ENCODE data around the gene ACTR3. TPM values are rescaled to one million over a fixed set of nuclear protein-coding genes. Genes with fewer than 3 reads are reported as not detected.

Gene ACTR3
- total RNA-seq, 1 donor from 2014 or later: 252 TPM

DNA sequence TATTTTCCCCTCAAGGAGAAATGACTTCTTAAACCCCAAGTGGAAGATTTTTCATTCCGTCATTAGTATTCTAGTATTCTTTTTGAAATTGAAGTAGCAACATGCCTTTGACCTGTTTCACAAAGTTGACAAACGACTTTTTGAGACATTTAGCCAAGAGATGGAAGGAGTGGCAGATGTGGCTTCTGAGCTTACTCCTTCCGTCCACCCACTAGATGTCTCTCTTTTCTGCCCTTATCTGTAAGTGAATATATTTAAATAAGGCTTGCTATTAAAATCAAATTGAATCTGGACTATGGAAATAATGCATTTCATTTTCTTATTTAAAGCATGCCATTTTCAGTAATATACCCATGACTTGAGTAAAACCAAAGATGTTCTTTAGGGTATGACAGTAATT is 74.1 kb downstream of the ACTR3 start:
- DNase-seq (ENCODE audit: extremely low read depth, low read depth, low spot score): no peak

DNA sequence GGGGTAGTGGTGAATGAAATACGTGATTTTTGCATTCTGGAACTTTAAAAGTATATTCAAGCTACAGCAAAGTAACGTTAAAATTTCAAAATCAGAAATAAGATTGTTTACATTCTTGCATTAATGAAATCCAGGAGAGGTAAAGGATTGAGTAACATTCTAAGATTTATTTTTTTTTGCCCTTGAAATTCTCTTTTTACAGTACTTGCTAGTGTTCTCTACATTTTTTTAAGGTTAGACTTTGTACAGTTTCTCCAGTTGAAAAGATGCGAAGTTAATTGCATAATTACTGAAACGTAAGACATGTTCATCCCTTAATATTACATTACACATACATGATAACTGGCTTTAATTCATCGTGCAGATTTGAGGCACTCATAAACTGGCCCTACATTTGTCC is 74.5 kb downstream of the ACTR3 start:
- no peak for DNase-seq (ENCODE audit: extremely low read depth, low read depth, low spot score)

DNA sequence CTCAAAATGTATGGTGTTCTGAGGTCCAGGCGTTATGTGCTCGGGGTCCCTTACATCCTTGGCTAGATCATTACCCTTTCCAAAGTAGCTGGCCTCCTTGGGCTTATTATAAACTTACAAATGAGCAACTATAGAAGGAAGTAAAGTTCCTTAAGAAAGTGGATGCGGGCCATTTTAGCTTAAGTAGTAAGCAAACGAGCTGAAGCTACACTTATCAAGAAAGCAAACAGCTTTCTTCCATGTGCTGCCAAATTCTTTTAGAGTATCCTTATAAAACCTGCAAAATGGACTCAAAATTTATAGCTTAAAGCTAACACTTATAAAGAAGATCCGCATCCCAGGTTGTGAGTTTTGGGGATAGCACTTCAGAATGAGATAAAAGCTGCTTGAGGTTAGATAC is 75.3 kb downstream of the ACTR3 start:
- DNase-seq (ENCODE audit: extremely low read depth, low read depth, low spot score): no peak

DNA sequence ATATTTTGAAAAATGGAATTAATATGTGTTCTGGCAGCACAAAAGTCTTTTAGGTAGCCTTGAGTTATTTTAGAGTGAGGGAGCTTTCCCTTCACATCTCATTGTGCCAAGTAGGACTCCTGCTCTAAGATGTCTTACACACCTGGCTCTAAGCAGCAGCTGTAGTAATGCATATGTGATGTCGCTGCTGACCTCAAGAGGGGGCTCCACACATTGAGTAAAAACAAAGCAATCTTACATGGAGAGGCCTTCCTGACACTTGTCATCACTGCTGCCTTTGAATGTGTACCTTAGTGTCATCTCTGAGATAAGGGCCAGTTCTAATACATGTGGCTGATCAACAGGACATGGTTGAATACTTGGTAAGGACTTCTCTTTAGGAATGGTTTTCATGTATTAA is 75.8 kb downstream of the ACTR3 start:
- peak; percentile 36 for DNase-seq (ENCODE audit: extremely low read depth, low read depth, low spot score)

DNA sequence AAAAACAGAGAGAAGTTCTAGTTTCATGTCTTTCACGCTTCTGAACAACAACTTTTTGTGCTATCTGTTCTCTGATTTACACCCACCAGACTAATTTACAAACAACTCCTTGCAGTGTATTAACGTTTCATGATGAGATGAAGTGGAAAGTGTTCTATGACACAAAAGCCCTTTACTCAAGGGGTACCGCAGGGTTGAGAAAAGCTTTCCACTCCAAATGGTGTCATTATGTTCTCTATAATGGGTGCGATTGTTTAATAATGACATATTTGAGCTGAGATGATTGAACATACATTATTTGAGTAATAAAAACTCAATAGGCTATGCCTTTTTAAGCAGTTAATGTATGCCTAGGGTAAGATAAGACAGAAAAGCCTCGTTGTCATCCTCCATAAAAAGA is 76.3 kb downstream of the ACTR3 start:
- DNase-seq (ENCODE audit: extremely low read depth, low read depth, low spot score): no peak

DNA sequence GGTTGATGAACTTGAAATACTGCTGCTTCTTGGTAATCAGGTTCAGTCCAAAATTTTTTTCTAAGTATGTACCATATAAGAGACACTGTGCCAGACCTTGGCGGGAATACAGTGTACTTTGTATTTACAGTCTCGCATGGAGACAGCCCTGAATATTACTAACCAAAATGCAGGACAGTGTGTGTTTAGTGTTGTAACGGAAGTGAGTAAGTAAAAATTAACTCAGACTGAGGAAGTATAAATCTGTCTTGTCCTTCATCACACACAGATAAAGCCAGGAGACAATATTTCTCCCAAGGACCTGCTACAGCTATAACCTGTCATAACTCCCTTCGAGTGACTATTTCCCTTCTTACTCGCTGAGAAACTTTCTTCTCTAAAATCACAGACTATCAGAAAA is 76.9 kb downstream of the ACTR3 start:
- DNase-seq (ENCODE audit: extremely low read depth, low read depth, low spot score): peak; percentile 65

DNA sequence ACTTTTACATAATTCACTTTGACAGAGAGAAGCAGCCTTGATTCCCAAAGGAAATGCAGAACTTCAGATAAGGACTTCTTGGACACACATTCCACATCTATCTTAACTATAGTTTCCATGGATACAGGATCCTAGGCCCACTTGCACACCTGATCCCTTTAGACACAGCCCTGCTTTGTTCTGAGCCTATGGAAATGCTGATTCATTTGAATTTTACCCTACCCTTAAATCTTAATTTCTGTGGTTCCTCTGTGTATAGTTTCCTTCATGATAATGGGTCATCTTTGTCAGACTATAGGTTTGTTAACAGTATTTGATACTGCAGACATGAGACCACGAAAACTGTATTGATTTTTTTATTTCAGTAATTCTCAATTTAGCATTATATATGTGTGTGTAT is 77.4 kb downstream of the ACTR3 start:
- DNase-seq (ENCODE audit: extremely low read depth, low read depth, low spot score): no peak

DNA sequence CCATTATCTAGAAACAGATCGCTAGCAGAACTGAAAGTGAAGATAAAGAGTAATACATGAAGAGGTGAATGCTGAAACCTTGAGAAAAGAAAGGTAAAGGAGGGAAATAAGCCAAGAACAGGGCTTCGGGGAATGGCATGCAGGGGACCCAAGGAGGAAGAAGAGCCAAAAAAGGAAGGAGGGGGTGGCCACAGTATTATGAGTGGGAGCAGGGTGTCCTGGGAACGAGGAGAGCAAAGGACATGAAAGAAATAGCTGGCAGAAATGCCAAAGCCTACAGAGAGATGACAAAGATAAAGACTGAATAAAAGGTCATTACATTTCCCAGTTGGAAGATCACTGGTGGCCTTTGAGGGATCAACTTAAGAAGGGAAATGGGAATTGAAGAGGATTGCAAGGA is 82.9 kb downstream of the ACTR3 start:
- no peak for DNase-seq (ENCODE audit: extremely low read depth, low read depth, low spot score)

DNA sequence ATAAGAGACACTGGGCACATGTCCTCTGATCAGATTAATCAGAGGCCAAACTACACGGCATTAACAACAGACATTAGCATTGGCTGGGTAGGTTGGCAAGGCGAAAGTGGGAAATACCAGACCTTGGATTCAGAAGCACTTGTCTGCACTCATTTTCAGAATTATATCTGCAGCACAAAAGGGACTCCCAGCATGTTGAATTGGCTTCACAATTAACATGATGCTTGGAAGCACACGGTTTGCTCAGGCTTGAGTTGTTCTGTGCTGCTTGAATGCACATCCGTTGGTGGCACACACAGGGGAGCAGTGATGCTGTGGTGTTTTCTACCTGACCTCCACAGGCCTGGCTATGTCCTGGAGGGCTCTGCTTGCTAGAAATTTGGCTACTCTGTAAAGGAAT is 83.9 kb downstream of the ACTR3 start:
- no peak for DNase-seq (ENCODE audit: extremely low read depth, low read depth, low spot score)

DNA sequence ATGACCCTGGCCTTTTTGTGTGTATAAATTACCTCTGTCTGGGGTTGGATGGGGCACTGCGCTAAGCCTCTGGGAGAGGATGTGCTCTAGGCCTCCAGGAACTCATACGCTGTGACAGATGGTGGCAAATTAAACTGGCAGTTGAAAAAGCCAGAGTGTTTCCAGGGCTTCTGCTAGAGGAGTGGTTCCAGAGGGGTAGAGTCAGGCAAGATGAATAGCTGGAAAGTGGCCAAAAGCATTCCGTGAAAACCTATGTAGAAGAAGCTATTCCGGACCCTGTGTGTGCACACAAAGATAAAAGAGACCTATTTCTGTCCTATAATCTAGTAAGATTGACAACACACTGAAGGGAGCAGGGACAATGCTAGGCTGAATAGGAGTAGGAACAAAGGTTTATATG is 84.8 kb downstream of the ACTR3 start:
- DNase-seq (ENCODE audit: extremely low read depth, low read depth, low spot score): no peak

DNA sequence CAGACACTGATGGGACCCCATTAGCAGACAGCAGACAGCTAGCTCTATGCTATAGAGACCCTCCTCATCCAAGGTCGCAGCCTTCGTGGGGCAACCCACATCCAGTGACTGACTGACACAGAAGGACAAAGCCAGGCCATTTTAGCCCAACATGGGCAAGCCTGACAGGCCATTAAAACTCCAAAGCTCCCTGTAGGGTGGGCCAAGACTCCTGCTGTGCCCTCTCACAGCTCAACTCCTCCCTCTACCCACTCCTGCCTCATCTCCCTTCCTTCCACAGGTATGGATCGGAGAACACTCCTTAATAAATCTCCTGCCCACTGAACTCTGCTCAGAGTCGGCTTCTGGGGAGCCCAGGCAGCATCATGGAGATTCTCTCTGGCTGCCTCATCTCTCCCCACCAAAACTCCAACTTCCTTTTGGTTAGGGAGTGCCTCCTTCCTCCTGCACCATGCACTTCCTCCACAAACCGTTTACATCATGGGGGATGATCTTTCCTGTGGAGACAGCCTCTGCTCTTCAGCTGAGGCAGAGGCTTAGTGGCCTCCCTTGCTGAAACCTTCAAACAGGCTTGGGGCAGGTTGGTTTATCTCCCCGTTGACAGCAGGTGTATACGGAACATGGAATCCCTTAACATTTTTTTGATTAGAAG is 86.5 kb downstream of the ACTR3 start:
- DNase-seq (ENCODE audit: extremely low read depth, low read depth, low spot score): no peak

DNA sequence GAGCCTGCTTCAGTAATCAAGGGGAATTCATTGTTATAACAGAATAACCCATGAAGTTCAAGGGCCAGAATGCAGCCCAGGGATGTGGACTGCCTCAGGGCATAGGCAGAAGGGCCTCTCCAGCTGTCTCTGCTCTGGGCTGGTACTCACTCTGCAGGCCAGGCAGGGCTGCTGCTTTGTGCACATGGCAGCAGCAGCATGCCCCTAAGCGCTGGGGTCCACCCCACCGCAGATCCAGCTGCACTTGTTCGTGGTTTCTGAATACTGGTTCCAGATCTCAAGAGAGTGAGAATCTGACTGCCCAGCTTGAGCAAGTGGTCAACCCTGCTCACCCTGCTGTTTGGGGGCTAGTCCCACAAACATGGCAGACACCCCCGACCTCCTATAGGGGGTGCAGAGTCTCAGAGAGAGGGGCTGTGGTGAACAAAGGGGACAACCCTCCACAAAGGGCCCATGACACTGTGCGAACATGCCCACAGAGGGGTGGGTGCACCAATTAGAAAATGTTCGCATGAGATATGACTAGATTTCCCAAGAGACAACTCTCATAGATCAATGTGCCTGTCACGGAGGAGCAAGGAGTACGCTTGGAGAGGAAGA is 87.3 kb downstream of the ACTR3 start:
- DNase-seq (ENCODE audit: extremely low read depth, low read depth, low spot score): no peak

DNA sequence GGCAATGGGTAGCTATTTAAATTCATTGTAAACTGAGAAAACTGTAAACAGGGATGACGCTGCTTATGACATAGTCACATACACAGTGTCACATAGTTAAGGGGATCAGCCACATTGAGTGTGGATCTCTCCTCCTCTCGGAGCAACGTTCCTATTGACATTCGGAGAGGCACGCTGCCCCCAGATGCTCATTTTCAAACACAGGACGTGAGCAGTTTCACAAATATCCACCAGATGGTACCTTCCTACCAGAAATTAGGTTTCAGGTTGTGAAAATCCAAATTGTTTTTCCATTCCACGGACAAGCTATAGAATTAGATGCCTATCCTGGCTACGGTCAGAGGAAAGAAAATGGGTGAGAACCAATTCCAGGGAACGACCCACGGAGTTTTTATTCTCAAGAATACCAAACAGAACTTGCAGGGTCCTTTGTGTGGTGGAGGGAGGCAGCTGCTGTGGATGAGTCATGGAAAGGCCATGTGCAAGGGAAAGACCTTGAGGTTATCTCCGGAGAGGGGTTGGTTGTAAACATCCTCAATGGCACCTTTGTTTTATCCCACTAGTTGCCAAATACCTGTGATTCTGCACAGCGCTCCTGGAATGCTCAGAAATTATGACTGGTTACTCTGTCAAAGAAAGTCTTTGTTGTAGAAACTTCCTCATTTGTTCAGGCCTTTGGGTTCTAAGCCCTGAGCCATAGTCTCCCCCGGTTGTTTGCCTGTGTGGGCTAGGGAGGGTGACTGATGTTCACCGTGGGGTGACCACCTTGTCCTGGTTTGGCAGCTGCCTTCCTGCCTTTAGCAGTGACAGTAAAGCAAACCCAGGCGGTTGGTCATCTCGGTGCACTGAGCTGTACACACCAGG is 88.0 kb downstream of the ACTR3 start:
- DNase-seq (ENCODE audit: extremely low read depth, low read depth, low spot score): peak; percentile 34

DNA sequence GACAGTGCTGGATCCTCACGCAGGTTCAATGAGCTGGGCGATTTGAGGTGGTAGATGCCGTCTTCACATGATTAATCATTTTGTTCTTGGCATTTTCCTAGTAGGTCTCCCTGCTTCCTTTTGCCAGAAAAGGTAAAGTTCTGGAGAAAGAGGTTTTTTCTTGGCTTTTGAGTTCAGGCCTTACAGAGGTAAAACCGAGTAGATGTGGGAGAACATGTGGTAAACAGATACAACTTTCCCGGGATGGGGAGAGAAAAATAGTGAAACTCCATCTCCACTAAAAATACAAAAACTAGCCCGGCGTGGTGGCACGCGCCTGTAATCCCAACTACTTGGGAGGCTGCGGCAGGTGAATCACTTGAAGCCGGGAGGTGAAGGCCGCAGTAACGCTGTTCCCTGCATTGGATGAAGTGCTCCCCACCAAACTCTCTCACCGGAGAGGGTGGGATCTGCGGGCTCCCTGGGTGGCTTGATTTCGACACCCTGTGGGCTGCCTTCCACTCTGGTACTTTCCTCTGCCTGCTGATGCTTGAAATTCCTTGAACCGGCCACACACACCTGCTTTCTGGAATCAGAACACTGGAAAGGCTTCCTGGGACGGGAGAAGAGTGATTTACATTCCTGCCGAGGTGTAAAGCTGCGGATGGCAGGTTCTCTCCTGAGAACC is 88.8 kb downstream of the ACTR3 start:
- DNase-seq (ENCODE audit: extremely low read depth, low read depth, low spot score): no peak

DNA sequence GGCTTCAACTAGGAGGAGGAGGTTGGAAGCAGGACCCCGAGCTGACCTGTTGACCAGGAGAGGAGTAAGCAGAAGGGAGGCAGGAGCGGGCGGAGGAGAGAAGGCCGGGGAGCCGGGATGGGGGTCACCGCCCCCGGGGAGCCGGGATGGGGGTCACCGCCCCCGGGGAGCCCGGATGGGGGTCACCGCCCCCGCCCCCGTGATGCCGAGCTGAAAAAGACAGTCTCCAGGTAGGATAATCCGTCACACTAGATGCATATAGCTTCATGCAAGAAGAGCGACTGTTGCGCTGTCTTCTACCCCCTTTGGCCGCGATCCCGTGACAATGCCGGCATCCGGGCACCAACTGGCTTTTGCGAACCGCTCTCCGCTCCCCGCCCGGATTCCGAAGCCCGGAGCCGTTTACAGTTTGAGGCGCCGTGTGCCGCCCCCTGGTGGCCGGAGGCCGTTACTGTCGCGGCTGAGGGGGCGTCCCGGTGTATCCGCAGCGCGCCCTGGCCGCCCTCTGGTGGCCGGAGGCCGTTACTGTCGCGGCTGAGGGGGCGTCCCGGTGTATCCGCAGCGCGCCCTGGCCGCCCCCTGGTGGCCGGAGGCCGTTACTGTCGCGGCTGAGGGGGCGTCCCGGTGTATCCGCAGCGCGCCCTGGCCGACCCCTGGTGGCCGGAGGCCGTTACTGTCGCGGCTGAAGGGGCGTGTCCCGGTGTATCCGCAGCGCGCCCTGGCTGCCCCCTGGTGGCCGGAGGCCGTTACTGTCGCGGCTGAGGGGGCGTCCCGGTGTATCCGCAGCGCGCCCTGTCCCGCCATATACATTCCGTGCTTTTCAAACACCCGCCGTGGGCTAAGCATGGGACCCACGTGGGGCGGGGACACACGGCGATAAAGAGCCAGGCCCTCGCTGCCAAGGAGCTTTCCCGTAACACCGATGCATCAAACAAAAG is 89.6 kb downstream of the ACTR3 start:
- no peak for DNase-seq (ENCODE audit: extremely low read depth, low read depth, low spot score)

DNA sequence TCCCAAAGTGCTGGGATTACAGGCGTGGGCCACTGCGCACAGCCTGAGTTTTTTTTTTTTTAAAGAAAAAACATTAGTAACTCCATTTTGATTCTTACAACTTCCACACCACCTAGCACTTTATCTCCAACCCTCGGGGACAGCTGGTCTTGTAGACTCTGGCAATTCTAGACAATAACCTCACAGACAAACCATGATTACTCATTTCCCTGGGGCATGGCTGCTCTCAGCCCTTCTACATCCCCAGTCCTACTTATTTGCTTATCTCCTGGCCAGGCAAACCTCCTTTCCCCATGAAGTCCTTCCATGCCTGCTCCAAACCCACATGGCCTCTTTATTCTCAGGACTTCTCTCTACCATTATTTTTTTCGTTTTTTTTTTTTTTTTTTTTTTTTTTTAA is 91.1 kb downstream of the ACTR3 start:
- no peak for DNase-seq (ENCODE audit: extremely low read depth, low read depth, low spot score)

DNA sequence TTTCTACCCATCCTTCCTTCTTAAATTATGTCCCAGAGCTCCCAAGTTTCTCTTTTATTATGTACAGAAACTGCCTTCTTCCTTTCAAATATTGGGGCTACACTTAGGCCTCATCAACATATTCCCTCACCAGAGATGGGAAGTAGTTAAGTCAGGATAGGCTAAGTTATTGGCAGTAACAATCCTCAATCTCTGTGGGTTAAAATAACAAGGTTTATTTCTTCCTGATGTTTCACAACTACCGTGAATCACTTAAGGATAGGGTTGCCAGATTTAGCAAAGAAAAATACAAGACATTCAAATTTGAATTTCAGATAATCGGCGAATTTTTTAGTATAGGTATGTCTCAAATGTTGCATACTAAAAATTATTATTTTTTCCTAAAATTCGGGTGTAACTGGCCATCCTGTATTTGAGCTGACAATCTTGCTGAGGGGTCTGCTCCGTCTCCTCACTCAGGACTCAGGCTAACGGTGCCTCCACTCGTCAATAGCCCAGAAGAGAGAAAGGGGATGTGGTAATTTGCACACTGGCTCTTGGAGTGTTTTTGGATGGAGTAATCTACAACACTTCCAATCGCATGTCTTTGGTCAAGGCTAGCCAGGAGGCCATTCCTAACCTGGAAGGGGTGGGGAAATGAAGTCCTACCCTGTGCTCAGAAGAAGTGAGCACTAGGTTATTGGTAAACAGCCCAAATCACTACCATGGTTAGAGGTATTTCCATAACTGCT is 91.7 kb downstream of the ACTR3 start:
- DNase-seq (ENCODE audit: extremely low read depth, low read depth, low spot score): no peak

DNA sequence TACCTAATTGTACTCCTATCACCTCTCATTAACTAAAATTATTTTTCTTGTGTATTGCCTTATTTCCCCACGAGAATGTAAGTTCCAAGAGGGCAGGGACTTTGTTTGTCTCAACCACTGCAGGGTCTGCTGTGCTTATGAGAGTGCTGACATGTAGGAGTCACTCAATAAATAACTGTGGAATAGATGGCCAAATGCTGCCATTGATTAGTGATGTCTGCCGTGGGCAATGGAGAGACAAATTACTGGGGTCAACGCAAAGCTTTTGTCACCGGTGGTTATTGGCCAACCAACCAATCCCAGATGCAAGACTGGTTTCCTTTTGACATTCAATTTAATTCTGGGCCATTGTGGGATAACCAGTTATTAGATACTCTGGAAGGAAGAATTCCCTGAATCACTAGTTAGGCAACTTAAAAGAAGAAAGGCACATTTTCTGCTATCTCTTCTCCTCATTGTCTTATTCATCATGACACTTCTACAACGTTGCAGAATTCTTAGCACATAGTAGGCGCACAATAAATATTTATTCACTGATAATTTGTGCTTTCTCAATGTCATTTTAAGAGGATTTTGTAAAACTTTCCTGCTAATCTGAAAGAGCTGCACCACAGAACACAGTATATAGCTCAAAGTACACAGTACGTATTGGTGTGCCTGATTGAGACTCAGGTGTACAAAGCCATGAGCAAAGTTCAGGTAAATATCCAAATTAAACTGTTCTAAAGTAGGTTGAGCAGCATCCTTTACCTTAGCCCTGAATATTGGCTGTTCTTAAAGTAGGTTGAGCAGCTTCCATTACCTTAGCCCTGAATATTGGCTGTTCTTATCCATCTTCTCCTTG is 95.9 kb downstream of the ACTR3 start:
- DNase-seq (ENCODE audit: extremely low read depth, low read depth, low spot score): no peak

DNA sequence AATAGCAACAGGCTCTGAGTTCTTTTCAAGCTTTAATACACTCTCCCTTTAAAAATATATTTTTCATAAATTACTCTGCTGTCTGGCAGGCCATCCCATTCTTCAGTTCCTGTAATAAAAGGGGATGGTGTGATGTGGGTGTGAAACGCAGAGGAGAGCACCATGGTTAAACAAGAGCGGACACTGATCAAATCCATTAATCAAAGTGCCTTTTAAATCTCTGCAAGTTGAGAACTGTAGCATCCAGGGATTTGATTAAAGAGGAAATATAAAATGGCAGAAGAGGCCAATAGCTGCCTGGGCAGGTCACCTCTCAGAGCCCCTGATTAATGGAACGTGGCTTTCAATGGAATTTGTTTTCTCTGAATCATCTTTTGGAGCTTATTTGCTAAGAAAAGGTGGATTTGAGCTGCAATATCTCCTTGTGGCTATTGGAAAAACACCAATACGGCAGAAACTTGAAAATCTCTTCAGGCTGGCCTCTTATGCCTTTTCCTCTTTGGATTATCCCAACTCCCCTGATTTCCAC is 96.9 kb downstream of the ACTR3 start:
- DNase-seq (ENCODE audit: extremely low read depth, low read depth, low spot score): no peak
